K562 (cell line): ENCODE results near the gene CARD10. TPM values are rescaled to one million over a fixed set of nuclear protein-coding genes. Genes with fewer than 3 reads are reported as not detected.

ENCODE experiments used
- FIP1L1 ChIP-seq: fragments of 200-400 bp; formaldehyde crosslinking; IDR thresholded peaks from 2 replicates; pipeline ENCODE4 v1.6.1; 2018; ENCODE audit warnings: mild to moderate bottlenecking, low read depth, low read length; ENCODE audit not compliant: poor library complexity, severe bottlenecking
- NONO ChIP-seq, 2 experiments: fragments of 200-400 bp in 1 of 2; fragments of 450-650 bp in 1 of 2; formaldehyde crosslinking in 1 of 2; IDR thresholded peaks; 2 replicates each; pipeline ENCODE4 v1.6.1; 2017; ENCODE audit warnings: low read depth in 2 of 2, mild to moderate bottlenecking in 2 of 2, moderate library complexity in 2 of 2, low read length in 1 of 2
- NR2C2 ChIP-seq, 2 experiments: fragments of 200-800 bp in 1 of 2; sonication (Bioruptor generic) in 1 of 2; sonication (generic) in 1 of 2; formaldehyde crosslinking in 1 of 2; IDR thresholded peaks; 2 replicates each; pipeline versions ENCODE4 v1.6.1 to v1.8.0; 2016 to 2022; ENCODE audit warnings: mild to moderate bottlenecking in 1 of 2, missing compliant biosample characterization in 1 of 2, missing genetic modification characterization in 1 of 2, missing genetic modification reagents in 1 of 2
- POLR2AphosphoS2 ChIP-seq: IDR thresholded peaks from 2 replicates; pipeline ENCODE4 v1.6.1; 2012; ENCODE audit warnings: low read length, improper control_type of control experiment
- SMARCA4 ChIP-seq: fragments of 450-650 bp; IDR thresholded peaks from 2 replicates; pipeline ENCODE4 v1.6.1; 2016
- TSC22D4 ChIP-seq: fragments of 450-650 bp; IDR thresholded peaks from 2 replicates; pipeline ENCODE4 v1.6.1; 2016; ENCODE audit warnings: missing genetic modification characterization, missing biosample characterization, control low read depth
- ZFP1 ChIP-seq: fragments of 450-650 bp; formaldehyde crosslinking; IDR thresholded peaks from 2 replicates; pipeline ENCODE4 v1.4.0; 2020; ENCODE audit warnings: mild to moderate bottlenecking, mixed read lengths
- ZNF143 ChIP-seq: sonication (generic); formaldehyde crosslinking; IDR thresholded peaks from 2 replicates; pipeline ENCODE4 v1.9.0; 2022; ENCODE audit warnings: mild to moderate bottlenecking, missing genetic modification reagents
- polyA plus RNA-seq, 8 experiments: library from polyadenylated mRNA; depleted of rRNA in 4 of 8; stranded (reverse) in 5 of 8; unstranded in 3 of 8; fragments of >200 nt; fragmentation: Nextera tagmentation in 2 of 8; fragmentation: Illumina TruSeq in 1 of 8; extraction: Ambion mirVana in 2 of 8; extraction: Trizol in 1 of 8; gene quantifications; 2 replicates each; pipeline versions ENCODE4 v1.2.1 to v1.2.3, GENCODE V29; 2011 to 2014; ENCODE audit warnings: inconsistent platforms in 1 of 8, missing spikeins in 1 of 8
- total RNA-seq, 7 experiments: library from RNA; depleted of rRNA in 6 of 7; stranded (reverse); fragments of >200 nt in 6 of 7; fragmentation: Illumina TruSeq in 2 of 7; extraction: Trizol in 2 of 7; gene quantifications; 2 replicates each; pipeline versions ENCODE4 v1.2.1 to v1.2.3, GENCODE V29; 2011 to 2021; ENCODE audit warnings: low replicate concordance in 1 of 7
- TF ChIP-seq, protein P1 (sequence below): fragments of 450-650 bp; IDR thresholded peaks from 2 replicates; pipeline ENCODE4 v1.6.1; 2016; ENCODE audit warnings: missing biosample characterization, missing genetic modification characterization
- TF ChIP-seq, protein P2 (sequence below): IDR thresholded peaks from 2 replicates; pipeline ENCODE4 v1.6.1; 2014; ENCODE audit warnings: antibody characterized with exemption
- TF ChIP-seq, protein P3 (sequence below): IDR thresholded peaks from 2 replicates; pipeline ENCODE4 v1.6.1; 2012; ENCODE audit warnings: low read depth, low read length, improper control_type of control experiment, borderline replicate concordance
- TF ChIP-seq, protein P4 (sequence below), 2 experiments: fragments of 450-650 bp; IDR thresholded peaks; 2 replicates each; pipeline ENCODE4 v1.6.1; 2016; ENCODE audit warnings: mild to moderate bottlenecking in 2 of 2, borderline replicate concordance in 1 of 2, low read depth in 1 of 2, moderate library complexity in 1 of 2

The CARD10 gene
- total and polyA plus RNA-seq, 9 of the 15 experiments (the other 6 are each of a cell fraction or from before 2014, with no cell fraction given): 0.13 to 5.8 (median 1.6) TPM

DNA sequence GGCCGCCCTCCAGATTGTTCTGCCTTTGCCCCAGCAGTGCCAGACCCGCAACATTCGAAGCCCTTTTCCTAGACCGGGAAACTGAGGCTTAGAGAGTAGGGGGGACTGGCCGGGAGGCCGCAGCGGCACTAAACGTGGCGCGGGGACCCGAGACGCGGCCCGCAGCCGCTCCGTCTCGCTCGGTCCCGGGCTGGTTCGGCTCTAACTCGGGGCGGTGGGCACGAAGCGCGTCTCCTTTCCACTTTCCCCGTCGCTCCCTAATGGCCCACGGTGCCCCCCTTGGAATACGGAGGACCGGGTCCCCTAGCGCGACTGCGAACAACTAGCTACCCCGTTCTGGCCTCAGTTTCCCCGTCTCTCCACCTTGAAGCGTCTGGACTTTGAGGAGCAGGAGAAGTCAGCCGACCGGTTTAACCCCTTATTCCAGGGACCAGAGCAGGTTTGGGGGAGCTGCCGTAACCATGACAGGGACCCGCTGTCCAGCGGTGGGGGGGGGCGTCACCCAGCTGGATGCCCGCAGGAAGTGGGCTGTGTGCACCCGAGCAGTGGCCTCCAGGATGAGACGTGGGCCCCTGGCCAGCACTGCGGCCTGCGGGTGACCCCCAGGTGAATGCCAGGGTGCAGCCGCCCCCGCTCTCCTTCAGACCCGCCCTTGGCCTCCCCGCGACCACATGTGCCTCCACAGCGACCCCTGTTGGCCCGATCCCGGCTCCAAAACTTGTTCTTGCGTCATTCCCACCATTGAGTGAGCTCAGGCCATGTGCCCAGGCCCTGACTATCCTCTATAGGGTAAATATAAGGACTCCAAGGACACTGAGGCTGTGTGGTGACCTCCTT is 42.2 kb upstream of the CARD10 start (continued):
- peak in 1 of 2 experiments; percentile 23; a peak in 1 of 4 replicates for TF ChIP-seq NONO (IDR thresholded peaks at IDR 0.05; ENCODE audit: low read depth in 2 of 2, low read length in 1 of 2)
- no peak for TF ChIP-seq FIP1L1
- 0 out of 2 replicates have a peak, but pooled peaks have one; percentile 3 for TF ChIP-seq ZNF143 (CRISPR knock-in tag)
- no peak for TF ChIP-seq NR2C2 (CRISPR knock-in tag; IDR thresholded peaks at IDR 0.05)
- peak; percentile 63 for TF ChIP-seq NR2C2 (tag; IDR thresholded peaks at IDR 0.05)
- TF ChIP-seq, protein P1, sequence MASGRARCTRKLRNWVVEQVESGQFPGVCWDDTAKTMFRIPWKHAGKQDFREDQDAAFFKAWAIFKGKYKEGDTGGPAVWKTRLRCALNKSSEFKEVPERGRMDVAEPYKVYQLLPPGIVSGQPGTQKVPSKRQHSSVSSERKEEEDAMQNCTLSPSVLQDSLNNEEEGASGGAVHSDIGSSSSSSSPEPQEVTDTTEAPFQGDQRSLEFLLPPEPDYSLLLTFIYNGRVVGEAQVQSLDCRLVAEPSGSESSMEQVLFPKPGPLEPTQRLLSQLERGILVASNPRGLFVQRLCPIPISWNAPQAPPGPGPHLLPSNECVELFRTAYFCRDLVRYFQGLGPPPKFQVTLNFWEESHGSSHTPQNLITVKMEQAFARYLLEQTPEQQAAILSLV (tag): peak; percentile 86
- TF ChIP-seq, protein P2, sequence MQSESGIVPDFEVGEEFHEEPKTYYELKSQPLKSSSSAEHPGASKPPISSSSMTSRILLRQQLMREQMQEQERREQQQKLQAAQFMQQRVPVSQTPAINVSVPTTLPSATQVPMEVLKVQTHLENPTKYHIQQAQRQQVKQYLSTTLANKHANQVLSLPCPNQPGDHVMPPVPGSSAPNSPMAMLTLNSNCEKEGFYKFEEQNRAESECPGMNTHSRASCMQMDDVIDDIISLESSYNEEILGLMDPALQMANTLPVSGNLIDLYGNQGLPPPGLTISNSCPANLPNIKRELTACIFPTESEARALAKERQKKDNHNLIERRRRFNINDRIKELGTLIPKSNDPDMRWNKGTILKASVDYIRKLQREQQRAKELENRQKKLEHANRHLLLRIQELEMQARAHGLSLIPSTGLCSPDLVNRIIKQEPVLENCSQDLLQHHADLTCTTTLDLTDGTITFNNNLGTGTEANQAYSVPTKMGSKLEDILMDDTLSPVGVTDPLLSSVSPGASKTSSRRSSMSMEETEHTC: no peak
- TF ChIP-seq ZFP1: no peak
- no peak for TF ChIP-seq POLR2AphosphoS2
- TF ChIP-seq, protein P3, sequence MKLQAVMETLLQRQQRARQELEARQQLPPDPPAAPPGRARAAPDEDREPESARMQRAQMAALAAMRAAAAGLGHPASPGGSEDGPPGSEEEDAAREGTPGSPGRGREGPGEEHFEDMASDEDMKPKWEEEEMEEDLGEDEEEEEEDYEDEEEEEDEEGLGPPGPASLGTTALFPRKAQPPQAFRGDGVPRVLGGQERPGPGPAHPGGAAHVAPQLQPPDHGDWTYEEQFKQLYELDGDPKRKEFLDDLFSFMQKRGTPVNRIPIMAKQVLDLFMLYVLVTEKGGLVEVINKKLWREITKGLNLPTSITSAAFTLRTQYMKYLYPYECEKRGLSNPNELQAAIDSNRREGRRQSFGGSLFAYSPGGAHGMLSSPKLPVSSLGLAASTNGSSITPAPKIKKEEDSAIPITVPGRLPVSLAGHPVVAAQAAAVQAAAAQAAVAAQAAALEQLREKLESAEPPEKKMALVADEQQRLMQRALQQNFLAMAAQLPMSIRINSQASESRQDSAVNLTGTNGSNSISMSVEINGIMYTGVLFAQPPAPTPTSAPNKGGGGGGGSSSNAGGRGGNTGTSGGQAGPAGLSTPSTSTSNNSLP: no peak
- no peak for TF ChIP-seq TSC22D4
- 0 out of 2 replicates have a peak, but pooled peaks have one; percentile 43 for TF ChIP-seq SMARCA4
- TF ChIP-seq, protein P4, sequence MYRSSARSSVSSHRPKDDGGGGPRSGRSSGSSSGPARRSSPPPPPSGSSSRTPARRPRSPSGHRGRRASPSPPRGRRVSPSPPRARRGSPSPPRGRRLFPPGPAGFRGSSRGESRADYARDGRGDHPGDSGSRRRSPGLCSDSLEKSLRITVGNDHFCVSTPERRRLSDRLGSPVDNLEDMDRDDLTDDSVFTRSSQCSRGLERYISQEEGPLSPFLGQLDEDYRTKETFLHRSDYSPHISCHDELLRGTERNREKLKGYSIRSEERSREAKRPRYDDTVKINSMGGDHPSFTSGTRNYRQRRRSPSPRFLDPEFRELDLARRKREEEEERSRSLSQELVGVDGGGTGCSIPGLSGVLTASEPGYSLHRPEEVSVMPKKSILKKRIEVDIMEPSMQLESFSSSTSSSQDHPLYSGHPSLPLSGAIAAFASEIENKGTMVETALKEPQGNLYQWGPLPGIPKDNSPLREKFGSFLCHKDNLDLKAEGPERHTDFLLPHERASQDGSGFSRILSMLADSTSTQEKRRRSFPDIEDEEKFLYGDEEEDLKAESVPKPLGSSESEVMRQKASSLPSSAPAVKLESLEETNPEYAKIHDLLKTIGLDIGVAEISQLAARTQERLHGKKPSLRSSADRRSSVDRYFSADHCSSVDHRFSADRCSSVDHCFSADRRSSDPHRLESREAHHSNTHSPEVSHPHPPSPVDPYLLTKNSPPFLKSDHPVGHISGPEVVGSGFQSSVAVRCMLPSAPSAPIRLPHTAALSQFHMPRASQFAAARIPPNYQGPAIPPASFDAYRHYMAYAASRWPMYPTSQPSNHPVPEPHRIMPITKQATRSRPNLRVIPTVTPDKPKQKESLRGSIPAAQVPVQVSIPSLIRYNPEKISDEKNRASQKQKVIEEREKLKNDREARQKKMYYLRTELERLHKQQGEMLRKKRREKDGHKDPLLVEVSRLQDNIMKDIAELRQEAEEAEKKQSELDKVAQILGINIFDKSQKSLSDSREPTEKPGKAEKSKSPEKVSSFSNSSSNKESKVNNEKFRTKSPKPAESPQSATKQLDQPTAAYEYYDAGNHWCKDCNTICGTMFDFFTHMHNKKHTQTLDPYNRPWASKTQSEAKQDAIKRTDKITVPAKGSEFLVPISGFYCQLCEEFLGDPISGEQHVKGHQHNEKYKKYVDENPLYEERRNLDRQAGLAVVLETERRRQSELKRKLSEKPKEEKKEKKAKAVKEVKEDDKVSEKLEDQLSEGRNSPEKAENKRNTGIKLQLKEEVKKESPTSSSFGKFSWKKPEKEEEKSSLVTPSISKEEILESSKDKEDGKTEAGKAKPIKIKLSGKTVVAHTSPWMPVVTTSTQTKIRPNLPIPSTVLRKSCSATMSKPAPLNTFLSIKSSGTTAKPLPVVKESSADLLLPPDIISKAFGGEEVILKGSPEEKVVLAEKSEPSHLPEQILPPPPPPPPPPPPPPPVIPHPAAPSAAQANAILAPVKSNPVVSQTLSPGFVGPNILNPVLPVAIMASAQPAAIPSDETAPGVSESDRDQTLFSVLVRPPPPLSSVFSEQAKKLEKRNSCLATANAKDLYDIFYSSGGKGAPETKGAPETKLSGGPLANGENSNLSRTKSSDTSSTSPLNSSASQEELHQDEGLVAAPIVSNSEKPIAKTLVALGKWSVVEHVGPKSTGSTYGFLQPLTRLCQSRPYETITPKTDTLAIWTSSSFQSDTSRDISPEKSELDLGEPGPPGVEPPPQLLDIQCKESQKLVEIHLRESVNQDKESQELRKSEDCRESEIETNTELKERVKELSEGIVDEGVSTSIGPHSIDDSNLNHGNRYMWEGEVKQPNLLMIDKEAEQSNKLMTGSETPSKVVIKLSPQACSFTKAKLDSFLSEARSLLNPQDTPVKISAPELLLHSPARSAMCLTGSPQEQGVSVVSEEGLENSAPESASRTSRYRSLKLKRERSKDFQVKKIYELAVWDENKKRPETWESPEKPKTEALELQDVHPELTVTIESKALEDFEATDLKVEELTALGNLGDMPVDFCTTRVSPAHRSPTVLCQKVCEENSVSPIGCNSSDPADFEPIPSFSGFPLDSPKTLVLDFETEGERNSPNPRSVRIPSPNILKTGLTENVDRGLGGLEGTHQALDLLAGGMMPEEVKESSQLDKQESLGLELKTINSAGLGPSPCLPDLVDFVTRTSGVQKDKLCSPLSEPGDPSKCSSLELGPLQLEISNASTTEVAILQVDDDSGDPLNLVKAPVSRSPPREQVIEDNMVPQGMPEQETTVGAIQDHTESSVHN (IDR thresholded peaks at IDR 0.05; ENCODE audit: borderline replicate concordance in 1 of 2, low read depth in 1 of 2): no peak
